ENCODE data around the gene WDR72. TPM values are rescaled to one million over a fixed set of nuclear protein-coding genes. Genes with fewer than 3 reads are reported as not detected.

The WDR72 gene
- total and polyA plus RNA-seq, 4 donors = 6.1 to 55.4 (median 17.0) TPM

DNA sequence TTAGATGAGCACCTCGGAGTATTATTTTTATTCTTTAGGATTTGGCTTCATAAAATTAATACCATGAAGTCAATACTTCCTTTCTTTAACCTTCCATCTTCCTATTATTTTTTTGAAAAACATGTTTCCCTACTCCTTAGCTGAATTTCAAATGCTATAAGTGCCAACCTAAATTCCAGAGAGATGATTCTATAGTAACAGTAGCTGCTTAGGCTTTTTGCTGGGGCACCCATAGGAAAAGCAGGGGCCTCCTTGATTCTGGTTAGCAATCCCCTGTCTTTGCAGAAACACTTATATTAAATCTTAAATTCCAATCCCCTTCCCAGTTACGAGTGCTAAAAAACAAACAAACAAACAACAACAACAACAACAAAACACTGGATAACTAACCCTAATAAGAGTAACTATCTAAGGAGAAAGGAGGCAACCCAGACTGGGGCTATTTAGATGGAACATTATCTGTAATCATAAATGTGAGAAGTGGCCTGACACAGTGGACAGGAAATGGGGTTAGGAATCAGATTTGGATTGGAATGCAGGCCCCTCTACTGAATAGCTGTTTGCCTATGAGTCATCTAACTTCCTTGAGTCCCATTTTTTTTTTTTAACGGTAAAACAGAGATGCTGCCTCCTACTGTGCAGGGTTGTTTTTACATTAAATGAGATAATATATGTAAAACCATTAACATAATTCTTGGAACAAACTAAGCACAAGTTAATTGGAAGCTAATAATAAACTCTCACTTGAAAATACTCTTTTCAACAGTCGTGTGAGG, 148.1 kb downstream of the WDR72 start:
- H3K27ac ChIP-seq (ENCODE audit: low read depth in 1 of 2, low read length in 2 of 2) = no peak overlapping the region
- H3K4me1 ChIP-seq (ENCODE audit: control insufficient read depth in 4 of 4, insufficient read depth in 4 of 4, low read length in 3 of 4) = no peaks in the 10 kb centered on the region
- no peak overlapping the region for H3K9ac ChIP-seq (ENCODE audit: low read depth in 1 of 2, low read length in 2 of 2)
- TF ChIP-seq HNF4A (conservative IDR thresholded peaks at IDR 0.05) (no peak), JUND (IDR thresholded peaks at IDR 0.05) (no peak), HNF4G (IDR thresholded peaks at IDR 0.05) (no peak), RXRA (IDR thresholded peaks at IDR 0.05) (no peak), RAD21 (IDR thresholded peaks at IDR 0.05) (no peak), GABPA (IDR thresholded peaks at IDR 0.05 in 1 of 2, conservative IDR thresholded peaks at IDR 0.05 in 1 of 2) (no peak), CTCF (IDR thresholded peaks at IDR 0.05; ENCODE audit: low read depth, low read length, missing input control) (no peak), REST (IDR thresholded peaks at IDR 0.05) (no peak), NR2F2 (IDR thresholded peaks at IDR 0.05) (no peak), ATF3 (IDR thresholded peaks at IDR 0.05) (no peak), EGR1 (IDR thresholded peaks at IDR 0.05; ENCODE audit: low read depth in 2 of 2) (no peak), YY1 (IDR thresholded peaks at IDR 0.05) (no peak), TAF1 (conservative IDR thresholded peaks at IDR 0.05) (no peak), SP1 (IDR thresholded peaks at IDR 0.05) (no peak), FOXA2 (IDR thresholded peaks at IDR 0.05) (no peak), ZBTB33 (IDR thresholded peaks at IDR 0.05) (no peak), FOXA1 (IDR thresholded peaks at IDR 0.05) (no peak)
- TF ChIP-seq, protein P1, sequence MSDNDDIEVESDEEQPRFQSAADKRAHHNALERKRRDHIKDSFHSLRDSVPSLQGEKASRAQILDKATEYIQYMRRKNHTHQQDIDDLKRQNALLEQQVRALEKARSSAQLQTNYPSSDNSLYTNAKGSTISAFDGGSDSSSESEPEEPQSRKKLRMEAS (IDR thresholded peaks at IDR 0.05) = no peak
- DNase-seq (ENCODE audit: low spot score) = no peak
- WGBS = 88% methylated on average over 4 of the region's 4 CpGs
- H3K4me3 ChIP-seq (ENCODE audit: low read depth in 1 of 3, low read length in 3 of 3) = no peak overlapping the region
- no peaks in the 10 kb centered on the region for H3K9me3 ChIP-seq (ENCODE audit: control insufficient read depth in 4 of 4, low read length in 3 of 4)
- no peaks in the 10 kb centered on the region for H3K27me3 ChIP-seq (ENCODE audit: control insufficient read depth in 4 of 4, insufficient read depth in 4 of 4, low read length in 3 of 4)
- H3K36me3 ChIP-seq (ENCODE audit: control insufficient read depth in 4 of 4, insufficient read depth in 3 of 4, low read depth in 1 of 4, low read length in 3 of 4) = peaks cover 3 to 30% (median 10%) of the 10 kb centered on the region in 4 donors

Measured in liver (tissue), 9 donors.